SK-N-SH treated with all-trans-retinoic acid at 6 μM for 48 hours (cell line): ENCODE measurements around the gene CNTN6.

ENCODE experiments used
- ARNTL ChIP-seq: fragments of 450-650 bp; formaldehyde crosslinking; IDR thresholded peaks from 2 replicates; pipeline ENCODE4 v1.5.0; 2020; ENCODE audit warnings: low read depth, mild to moderate bottlenecking, moderate library complexity, borderline replicate concordance
- ESRRG ChIP-seq: fragments of 250-450 bp; sonication (Bioruptor Pico); IDR thresholded peaks from 2 replicates; pipeline ENCODE4 v1.6.1; 2021; ENCODE audit warnings: mild to moderate bottlenecking
- GLIS3 ChIP-seq: fragments of 250-450 bp; sonication (Bioruptor Pico); IDR thresholded peaks from 2 replicates; pipeline ENCODE4 v1.5.0; 2020; ENCODE audit warnings: mild to moderate bottlenecking, moderate library complexity
- ISL1 ChIP-seq: fragments of 250-450 bp; sonication (Bioruptor Pico); IDR thresholded peaks from 2 replicates; pipeline ENCODE4 v2.1.2; 2022; ENCODE audit warnings: mild to moderate bottlenecking, moderate library complexity
- RARB ChIP-seq: fragments of 250-450 bp; sonication (Bioruptor Pico); IDR thresholded peaks from 2 replicates; pipeline ENCODE4 v1.8.0; 2021; ENCODE audit warnings: mild to moderate bottlenecking, moderate library complexity
- ZC3H10 ChIP-seq: fragments of 250-450 bp; sonication (Bioruptor Pico); IDR thresholded peaks from 2 replicates; pipeline ENCODE4 v1.5.1; 2021; ENCODE audit warnings: mild to moderate bottlenecking, moderate library complexity
- ZFP3 ChIP-seq: fragments of 250-450 bp; sonication (Bioruptor Pico); IDR thresholded peaks from 2 replicates; pipeline ENCODE4 v1.5.0; 2020; ENCODE audit warnings: mild to moderate bottlenecking, moderate library complexity
- ZNF8 ChIP-seq: fragments of 450-650 bp; formaldehyde crosslinking; IDR thresholded peaks from 2 replicates; pipeline ENCODE4 v1.5.0; 2020; ENCODE audit warnings: mild to moderate bottlenecking, moderate library complexity
- TF ChIP-seq, protein P1 (sequence below): fragments of 250-450 bp; sonication (Bioruptor Pico); IDR thresholded peaks from 2 replicates; pipeline ENCODE4 v1.8.0; 2020; ENCODE audit warnings: mild to moderate bottlenecking, moderate library complexity, borderline replicate concordance
- TF ChIP-seq, protein P2 (sequence below): fragments of 250-450 bp; sonication (Bioruptor Pico); IDR thresholded peaks from 2 replicates; pipeline ENCODE4 v1.5.1; 2020; ENCODE audit warnings: low read depth, mild to moderate bottlenecking, moderate library complexity
- TF ChIP-seq, protein P3 (sequence below): fragments of 250-450 bp; sonication (Bioruptor Pico); IDR thresholded peaks from 2 replicates; pipeline ENCODE4 v1.5.1; 2021; ENCODE audit warnings: mild to moderate bottlenecking, moderate library complexity
- TF ChIP-seq, protein P4 (sequence below): fragments of 250-450 bp; sonication (Bioruptor Pico); IDR thresholded peaks from 2 replicates; pipeline ENCODE4 v1.5.0; 2020; ENCODE audit warnings: mild to moderate bottlenecking, moderate library complexity

DNA sequence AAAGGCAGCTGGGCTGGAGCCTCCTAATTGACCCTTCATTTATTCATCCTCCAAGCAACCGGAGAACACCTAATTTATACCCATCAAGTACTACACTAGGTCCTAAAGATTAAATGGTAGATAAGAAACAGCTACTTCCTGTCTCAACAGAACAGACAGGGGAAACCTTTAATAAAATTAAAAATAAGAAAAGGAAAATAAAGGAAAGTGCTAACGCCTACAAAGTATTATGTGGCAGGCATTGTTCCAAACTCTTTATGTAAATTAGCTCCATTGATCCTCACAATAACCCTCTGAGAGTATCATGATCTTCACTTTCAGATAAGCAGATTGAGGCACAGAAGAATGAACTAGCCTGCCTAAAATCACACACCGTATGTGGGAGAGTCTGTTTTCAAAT, 139.5 kb downstream of the CNTN6 start:
- TF ChIP-seq ISL1 (no peak), ZNF8 (no peak), ARNTL (CRISPR knock-in tag) (no peak), GLIS3 (no peak), RARB (CRISPR knock-in tag) (no peak), ZFP3 (CRISPR knock-in tag) (no peak), ZC3H10 (CRISPR knock-in tag) (no peak), ESRRG (CRISPR knock-in tag) (no peak)
- TF ChIP-seq, protein P1, sequence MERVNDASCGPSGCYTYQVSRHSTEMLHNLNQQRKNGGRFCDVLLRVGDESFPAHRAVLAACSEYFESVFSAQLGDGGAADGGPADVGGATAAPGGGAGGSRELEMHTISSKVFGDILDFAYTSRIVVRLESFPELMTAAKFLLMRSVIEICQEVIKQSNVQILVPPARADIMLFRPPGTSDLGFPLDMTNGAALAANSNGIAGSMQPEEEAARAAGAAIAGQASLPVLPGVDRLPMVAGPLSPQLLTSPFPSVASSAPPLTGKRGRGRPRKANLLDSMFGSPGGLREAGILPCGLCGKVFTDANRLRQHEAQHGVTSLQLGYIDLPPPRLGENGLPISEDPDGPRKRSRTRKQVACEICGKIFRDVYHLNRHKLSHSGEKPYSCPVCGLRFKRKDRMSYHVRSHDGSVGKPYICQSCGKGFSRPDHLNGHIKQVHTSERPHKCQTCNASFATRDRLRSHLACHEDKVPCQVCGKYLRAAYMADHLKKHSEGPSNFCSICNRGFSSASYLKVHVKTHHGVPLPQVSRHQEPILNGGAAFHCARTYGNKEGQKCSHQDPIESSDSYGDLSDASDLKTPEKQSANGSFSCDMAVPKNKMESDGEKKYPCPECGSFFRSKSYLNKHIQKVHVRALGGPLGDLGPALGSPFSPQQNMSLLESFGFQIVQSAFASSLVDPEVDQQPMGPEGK (CRISPR knock-in tag) = no peak
- TF ChIP-seq, protein P2, sequence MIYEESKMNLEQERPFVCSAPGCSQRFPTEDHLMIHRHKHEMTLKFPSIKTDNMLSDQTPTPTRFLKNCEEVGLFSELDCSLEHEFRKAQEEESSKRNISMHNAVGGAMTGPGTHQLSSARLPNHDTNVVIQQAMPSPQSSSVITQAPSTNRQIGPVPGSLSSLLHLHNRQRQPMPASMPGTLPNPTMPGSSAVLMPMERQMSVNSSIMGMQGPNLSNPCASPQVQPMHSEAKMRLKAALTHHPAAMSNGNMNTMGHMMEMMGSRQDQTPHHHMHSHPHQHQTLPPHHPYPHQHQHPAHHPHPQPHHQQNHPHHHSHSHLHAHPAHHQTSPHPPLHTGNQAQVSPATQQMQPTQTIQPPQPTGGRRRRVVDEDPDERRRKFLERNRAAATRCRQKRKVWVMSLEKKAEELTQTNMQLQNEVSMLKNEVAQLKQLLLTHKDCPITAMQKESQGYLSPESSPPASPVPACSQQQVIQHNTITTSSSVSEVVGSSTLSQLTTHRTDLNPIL (CRISPR knock-in tag) = no peak
- TF ChIP-seq, protein P3, sequence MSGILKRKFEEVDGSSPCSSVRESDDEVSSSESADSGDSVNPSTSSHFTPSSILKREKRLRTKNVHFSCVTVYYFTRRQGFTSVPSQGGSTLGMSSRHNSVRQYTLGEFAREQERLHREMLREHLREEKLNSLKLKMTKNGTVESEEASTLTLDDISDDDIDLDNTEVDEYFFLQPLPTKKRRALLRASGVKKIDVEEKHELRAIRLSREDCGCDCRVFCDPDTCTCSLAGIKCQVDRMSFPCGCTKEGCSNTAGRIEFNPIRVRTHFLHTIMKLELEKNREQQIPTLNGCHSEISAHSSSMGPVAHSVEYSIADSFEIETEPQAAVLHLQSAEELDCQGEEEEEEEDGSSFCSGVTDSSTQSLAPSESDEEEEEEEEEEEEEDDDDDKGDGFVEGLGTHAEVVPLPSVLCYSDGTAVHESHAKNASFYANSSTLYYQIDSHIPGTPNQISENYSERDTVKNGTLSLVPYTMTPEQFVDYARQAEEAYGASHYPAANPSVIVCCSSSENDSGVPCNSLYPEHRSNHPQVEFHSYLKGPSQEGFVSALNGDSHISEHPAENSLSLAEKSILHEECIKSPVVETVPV (CRISPR knock-in tag) = no peak
- TF ChIP-seq, protein P4, sequence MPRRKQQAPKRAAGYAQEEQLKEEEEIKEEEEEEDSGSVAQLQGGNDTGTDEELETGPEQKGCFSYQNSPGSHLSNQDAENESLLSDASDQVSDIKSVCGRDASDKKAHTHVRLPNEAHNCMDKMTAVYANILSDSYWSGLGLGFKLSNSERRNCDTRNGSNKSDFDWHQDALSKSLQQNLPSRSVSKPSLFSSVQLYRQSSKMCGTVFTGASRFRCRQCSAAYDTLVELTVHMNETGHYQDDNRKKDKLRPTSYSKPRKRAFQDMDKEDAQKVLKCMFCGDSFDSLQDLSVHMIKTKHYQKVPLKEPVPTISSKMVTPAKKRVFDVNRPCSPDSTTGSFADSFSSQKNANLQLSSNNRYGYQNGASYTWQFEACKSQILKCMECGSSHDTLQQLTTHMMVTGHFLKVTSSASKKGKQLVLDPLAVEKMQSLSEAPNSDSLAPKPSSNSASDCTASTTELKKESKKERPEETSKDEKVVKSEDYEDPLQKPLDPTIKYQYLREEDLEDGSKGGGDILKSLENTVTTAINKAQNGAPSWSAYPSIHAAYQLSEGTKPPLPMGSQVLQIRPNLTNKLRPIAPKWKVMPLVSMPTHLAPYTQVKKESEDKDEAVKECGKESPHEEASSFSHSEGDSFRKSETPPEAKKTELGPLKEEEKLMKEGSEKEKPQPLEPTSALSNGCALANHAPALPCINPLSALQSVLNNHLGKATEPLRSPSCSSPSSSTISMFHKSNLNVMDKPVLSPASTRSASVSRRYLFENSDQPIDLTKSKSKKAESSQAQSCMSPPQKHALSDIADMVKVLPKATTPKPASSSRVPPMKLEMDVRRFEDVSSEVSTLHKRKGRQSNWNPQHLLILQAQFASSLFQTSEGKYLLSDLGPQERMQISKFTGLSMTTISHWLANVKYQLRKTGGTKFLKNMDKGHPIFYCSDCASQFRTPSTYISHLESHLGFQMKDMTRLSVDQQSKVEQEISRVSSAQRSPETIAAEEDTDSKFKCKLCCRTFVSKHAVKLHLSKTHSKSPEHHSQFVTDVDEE (CRISPR knock-in tag) = no peak
